SIG-M5 treated with dmso at 0.1 percent for 504 hours (cell line): Measurements from ENCODE around the gene BUB1B.
"Not testable (repeated sequence)": the region's sequence is repeated elsewhere in the genome, so short reads cannot be mapped to it uniquely, and the experiment has no call there.

ENCODE experiments used
- DNase-seq: peaks from one replicate; lab custom pipeline; 2025; ENCODE audit not compliant: unreplicated experiment; lab: John Stamatoyannopoulos, UW

The BUB1B gene, protein sequence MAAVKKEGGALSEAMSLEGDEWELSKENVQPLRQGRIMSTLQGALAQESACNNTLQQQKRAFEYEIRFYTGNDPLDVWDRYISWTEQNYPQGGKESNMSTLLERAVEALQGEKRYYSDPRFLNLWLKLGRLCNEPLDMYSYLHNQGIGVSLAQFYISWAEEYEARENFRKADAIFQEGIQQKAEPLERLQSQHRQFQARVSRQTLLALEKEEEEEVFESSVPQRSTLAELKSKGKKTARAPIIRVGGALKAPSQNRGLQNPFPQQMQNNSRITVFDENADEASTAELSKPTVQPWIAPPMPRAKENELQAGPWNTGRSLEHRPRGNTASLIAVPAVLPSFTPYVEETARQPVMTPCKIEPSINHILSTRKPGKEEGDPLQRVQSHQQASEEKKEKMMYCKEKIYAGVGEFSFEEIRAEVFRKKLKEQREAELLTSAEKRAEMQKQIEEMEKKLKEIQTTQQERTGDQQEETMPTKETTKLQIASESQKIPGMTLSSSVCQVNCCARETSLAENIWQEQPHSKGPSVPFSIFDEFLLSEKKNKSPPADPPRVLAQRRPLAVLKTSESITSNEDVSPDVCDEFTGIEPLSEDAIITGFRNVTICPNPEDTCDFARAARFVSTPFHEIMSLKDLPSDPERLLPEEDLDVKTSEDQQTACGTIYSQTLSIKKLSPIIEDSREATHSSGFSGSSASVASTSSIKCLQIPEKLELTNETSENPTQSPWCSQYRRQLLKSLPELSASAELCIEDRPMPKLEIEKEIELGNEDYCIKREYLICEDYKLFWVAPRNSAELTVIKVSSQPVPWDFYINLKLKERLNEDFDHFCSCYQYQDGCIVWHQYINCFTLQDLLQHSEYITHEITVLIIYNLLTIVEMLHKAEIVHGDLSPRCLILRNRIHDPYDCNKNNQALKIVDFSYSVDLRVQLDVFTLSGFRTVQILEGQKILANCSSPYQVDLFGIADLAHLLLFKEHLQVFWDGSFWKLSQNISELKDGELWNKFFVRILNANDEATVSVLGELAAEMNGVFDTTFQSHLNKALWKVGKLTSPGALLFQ

GRCh38 chr15:40160689-40161688 lies at the start of gene BUB1B:
BUB1B (plus strand) TSS chr15:40161069; CDS start chr15:40161221, 152 bp downstream.
- peak; percentile 95 for DNase-seq

DNA sequence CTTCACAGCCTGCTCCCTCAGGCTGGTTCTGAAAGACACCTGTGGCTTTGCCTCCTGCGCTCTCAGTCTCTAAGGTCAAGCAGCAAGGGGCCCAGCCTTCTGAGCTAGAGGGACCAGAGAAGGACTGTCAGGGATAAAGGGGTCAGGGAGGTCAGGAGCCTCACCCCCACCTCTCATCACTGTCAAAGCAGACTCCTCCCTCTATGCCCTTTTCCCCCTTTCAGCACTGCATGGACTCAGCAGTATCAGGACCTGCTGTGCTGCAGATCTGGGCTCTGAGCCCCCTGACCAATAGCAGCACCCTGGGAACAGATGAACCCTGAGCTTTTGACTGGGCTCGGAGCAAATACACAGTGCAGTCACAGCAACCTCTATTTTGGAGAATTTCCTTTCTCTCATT lies 49.0 kb upstream of the BUB1B start:
- DNase-seq: no peak

DNA sequence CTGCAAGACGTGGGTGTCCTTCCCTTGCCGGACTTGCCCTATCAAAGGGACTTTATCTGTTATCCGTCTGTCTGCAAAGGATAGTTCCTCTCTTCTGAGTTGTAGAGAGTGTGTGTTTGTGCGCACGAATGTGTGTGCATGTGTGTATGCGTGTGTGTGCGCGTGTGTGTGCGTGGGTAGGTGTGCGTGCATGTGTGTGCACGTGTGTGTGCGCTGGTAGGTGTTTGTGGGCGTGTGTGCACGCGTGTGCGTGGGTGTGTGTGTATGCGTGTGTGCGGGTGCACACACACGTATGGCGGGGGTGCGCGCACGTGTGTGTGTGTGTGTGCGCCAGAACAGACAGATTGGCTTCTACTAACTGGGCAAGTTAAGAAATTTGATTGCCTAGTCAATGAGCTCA lies 48.1 kb upstream of the BUB1B start:
- no peak for DNase-seq

GRCh38 chr15:40114218-40114617 lies 46.7 kb upstream of the BUB1B start:
- no peak for DNase-seq

- not testable (repeated sequence) for DNase-seq
Observed at GRCh38 chr15:40115106-40115505, 45.8 kb upstream of the BUB1B start.

DNA sequence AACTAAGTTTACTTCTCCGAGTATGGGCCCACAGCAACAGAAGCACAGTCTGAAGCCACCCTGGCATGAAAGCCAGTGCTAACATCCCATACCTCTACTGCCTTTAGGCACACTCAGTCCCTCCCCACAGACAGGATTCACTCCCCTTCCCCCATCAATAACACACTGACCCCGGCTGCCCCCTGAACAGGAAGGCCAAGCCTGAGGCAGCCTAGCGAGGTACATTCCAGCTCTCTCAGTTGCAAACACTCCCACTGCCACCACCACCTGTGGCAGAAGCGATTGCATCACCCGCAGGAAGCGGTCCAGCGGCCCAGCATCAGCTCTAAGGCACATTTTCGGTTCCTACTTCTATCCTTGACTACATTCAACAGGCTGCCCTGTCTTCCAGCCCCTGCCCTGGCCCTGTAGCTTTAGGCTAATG lies 45.2 kb upstream of the BUB1B start:
- DNase-seq: peak; percentile 92

- DNase-seq: no peak
Observed at GRCh38 chr15:40118473-40118872, 42.4 kb upstream of the BUB1B start.

DNA sequence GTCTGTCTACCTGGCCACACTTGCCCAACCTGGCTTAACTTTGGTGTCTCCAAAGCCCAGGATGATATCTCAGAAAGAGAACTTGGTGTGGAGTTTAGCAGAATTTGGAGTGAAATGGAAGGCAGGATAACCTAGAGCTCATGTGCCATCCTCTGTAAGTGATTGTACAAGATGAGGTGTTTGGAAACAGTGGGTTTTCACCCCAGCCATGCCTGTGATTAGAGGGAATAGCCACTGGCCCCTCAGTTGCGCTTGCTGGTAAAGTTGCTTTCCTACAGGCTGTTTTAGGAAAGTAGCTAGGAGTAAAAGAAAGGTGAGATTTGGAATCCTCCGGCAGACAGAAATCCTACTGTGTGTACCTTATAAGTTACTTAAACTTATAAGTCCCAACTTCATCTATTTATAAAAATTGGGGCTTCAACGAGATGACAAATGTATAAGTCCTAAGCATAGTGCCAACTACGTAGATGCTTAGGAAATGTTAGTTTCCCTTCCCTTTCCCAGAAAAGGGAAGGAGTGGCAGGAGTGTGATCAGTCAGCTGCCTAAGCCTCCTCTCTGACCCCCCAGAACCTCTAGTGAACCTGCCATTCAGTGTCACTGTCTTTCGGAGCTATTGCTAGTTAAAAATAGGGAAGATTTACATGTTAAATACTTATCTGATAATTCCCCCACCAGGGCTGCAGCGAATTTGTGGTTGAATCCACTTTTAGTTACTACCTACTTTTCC lies 38.8 kb upstream of the BUB1B start:
- DNase-seq: peak; percentile 16

- not testable (repeated sequence) for DNase-seq
Observed at GRCh38 chr15:40122989-40123388, 37.9 kb upstream of the BUB1B start.

DNA sequence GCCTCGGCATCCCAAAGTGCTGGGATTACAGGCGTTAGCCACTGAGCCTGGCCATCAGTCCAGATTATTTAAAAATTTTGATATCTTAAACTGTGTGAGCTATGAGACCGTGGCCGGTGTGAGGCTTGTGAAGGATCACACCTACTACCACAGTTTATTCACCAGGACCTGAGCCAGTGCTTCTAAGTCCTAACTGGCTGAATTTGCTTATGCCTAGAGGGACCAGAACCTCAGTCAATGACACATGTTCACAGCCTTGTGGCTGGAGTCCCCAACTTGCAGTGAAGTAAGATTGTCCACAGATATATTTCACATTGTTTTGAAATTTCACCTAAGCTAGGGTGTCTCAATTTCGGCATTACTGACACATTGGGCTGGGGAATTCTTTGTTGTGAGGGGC lies 37.0 kb upstream of the BUB1B start:
- DNase-seq: not testable (repeated sequence)

GRCh38 chr15:40124333-40124732 lies 36.5 kb upstream of the BUB1B start:
- DNase-seq: not testable (repeated sequence)

- DNase-seq: not testable (repeated sequence)
Observed at GRCh38 chr15:40124807-40125285, 36.0 kb upstream of the BUB1B start.

DNA sequence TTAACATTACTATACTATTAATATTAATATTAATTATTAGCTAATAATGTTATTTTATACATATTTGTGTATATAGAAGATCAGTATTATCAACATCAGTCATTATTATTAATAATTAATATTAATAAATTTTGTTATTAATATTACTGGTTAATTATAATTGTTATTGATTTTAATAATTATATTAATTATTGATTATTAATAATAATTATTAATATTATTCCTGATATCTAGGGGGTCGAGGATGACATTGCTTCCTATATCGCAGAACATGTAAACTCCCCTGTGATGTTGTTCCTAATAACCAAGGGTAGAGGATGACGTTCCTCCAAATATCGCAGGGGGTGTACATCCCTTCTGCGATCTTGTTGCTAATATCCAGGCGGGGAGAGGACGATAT lies 34.9 kb upstream of the BUB1B start:
- DNase-seq: no peak

- no peak for DNase-seq
Observed at GRCh38 chr15:40128766-40129660, 31.9 kb upstream of the BUB1B start.

GRCh38 chr15:40130118-40130517 lies 30.8 kb upstream of the BUB1B start:
- no peak for DNase-seq

DNA sequence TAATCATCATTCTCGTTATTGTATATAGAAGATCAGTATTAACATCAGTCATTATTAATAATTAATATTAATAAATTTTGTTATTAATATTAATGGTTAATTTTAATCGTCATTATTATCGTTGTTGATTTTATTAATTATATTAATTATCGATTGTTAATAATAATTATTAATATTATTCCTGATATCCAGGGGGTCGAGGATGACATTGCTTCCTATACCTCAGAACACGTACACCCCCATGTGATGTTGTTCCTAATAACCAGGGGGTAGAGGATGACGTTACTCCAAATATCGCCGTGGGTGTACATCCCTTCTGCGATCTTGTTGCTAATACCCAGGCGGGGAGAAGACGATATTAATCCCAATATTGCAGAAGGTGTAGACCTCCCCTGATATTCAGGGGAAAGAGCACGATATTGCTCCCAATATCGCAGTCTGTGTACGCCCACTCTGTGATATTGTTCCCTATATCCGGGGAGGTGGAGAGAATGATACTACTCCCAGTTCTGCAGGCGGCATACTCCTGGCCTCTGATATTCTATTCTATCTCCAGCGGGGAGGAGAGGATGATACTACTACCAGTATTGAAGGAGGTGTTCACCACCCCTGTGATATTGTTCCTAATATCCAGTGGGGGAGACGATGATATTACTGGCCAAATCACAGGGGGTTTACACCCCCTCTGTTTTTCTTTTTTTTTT lies 29.9 kb upstream of the BUB1B start:
- no peak for DNase-seq

DNA sequence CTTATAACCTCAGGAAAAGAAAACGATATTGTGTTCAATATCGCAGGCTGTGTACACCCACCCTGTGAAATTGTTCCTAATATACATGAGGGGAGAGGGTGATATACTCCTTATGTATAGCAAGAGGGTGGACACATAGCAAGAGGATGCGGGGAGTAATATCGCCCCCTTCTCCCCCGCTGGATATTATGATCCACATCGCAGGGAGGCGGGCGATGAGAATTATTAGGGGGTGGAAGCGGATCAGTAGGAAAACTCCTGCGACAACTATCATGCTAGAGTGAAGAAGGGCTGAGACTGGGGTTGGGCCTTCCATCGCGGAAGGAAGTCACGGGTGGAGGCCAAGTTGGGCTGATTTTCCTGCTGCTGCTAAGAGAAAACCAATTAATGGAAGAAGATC lies 27.3 kb upstream of the BUB1B start:
- DNase-seq: no peak

DNA sequence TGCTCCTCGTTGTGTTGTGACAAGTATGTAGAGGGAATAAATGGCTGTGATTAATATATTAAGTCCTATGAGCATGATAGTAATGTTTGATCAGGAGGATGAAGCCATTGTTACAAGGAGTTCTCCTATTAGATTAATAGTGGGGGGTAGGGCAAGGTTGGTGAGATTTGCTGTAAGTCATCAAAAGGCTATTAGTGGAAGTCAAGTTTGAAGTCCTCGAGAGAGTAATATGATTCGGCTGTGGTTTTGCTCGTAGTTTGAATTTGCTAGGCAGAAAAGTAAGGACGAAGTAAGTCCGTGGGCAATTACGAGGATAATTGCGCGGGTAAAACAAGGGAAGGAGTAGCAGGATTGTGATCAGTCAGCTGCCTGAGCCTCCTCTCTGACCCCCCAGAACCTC lies 26.0 kb upstream of the BUB1B start:
- DNase-seq: no peak
